Activated naive CD4-positive, alpha-beta T cell treated with anti-CD3 and anti-CD28 coated beads, Interleukin-2, amount 50 U/mL, for 24 hours (primary cell): ENCODE results near the gene NQO2.

Experiments used
- H3K27ac Mint-ChIP-seq: one replicate; pipeline ENCODE4 v1.8.0; 2021; ENCODE audit warnings: mild to moderate bottlenecking, mixed read lengths
- H3K27me3 Mint-ChIP-seq: one replicate; pipeline ENCODE4 v1.8.0; 2021; ENCODE audit warnings: mixed read lengths
- H3K36me3 Mint-ChIP-seq: one replicate; pipeline ENCODE4 v1.8.0; 2021; ENCODE audit warnings: mixed read lengths
- H3K4me1 Mint-ChIP-seq: one replicate; pipeline ENCODE4 v1.8.0; 2021; ENCODE audit warnings: mixed read lengths
- H3K4me3 Mint-ChIP-seq: one replicate; pipeline ENCODE4 v1.8.0; 2021; ENCODE audit warnings: mild to moderate bottlenecking, mixed read lengths
- H3K9me3 Mint-ChIP-seq: one replicate; pipeline ENCODE4 v1.8.0; 2021; ENCODE audit warnings: mixed read lengths

The NQO2 gene, protein sequence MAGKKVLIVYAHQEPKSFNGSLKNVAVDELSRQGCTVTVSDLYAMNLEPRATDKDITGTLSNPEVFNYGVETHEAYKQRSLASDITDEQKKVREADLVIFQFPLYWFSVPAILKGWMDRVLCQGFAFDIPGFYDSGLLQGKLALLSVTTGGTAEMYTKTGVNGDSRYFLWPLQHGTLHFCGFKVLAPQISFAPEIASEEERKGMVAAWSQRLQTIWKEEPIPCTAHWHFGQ

GRCh38 chr6:2999618-3000557 is at the start of gene NQO2:
Gene NQO2, plus strand, starts transcription at chr6:2999894. Its CDS starts 6,659 bp downstream, at chr6:3006553.
- Mint-ChIP-seq H3K27ac (peak within 1 kb of the TSS; percentile 86), H3K27me3 (no peaks in the 10 kb centered on the region), H3K36me3 (no peaks in the 10 kb centered on the region), H3K9me3 (no peaks in the 10 kb centered on the region), H3K4me3 (peak within 1 kb of the TSS; percentile 90), H3K4me1 (peaks cover 21% of the 10 kb centered on the region)

GRCh38 chr6:2950713-2951112 is 49.0 kb upstream of the NQO2 start:
- H3K9me3 Mint-ChIP-seq = no peaks in the 10 kb centered on the region
- no peaks in the 10 kb centered on the region for H3K27me3 Mint-ChIP-seq
- H3K36me3 Mint-ChIP-seq = peaks cover 5% of the 10 kb centered on the region
- H3K4me3 Mint-ChIP-seq = no peak overlapping the region
- no peak overlapping the region for H3K27ac Mint-ChIP-seq
- H3K4me1 Mint-ChIP-seq = peaks cover 13% of the 10 kb centered on the region

- H3K36me3 Mint-ChIP-seq = peaks cover 5% of the 10 kb centered on the region
- H3K27me3 Mint-ChIP-seq = no peaks in the 10 kb centered on the region
- H3K4me1 Mint-ChIP-seq = peaks cover 13% of the 10 kb centered on the region
- no peak overlapping the region for H3K4me3 Mint-ChIP-seq
- H3K27ac Mint-ChIP-seq = peak overlapping the region; percentile 32
- no peaks in the 10 kb centered on the region for H3K9me3 Mint-ChIP-seq
These were observed 48.0 kb upstream of the NQO2 start for GRCh38 chr6:2951728-2952127.

DNA sequence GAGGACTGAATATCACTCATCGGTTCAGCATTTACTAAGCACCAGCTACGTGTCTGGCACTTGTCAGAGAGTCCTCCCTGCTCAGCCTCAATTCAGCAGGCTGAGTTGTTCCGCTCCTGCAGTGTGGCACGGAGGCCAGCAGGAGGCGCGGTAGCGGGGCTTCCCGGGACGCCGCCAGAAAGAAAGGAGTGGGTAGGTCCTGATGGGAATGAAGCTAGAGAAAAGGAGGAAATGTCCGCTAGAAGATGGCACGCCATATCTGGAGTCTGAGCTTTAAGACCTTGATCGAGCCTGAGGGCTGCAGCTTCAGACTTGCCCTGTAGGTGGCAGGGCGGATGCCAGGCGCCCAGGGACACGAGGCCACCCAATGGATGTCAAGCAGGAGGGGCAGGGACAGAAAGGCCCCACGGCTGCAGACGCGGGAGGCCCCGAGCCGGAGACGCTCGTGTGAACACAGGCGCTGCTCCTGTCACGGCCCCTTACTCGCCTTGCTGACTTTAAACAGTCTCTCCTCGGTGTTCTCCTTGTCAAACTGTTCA is 47.1 kb upstream of the NQO2 start:
- Mint-ChIP-seq H3K9me3 (no peaks in the 10 kb centered on the region), H3K4me3 (peak overlapping the region; percentile 23), H3K27ac (peak overlapping the region; percentile 27), H3K4me1 (peaks cover 15% of the 10 kb centered on the region), H3K36me3 (peaks cover 5% of the 10 kb centered on the region), H3K27me3 (no peaks in the 10 kb centered on the region)

- H3K4me1 Mint-ChIP-seq = peaks cover 20% of the 10 kb centered on the region
- H3K4me3 Mint-ChIP-seq = no peak overlapping the region
- peaks cover 2% of the 10 kb centered on the region for H3K36me3 Mint-ChIP-seq
- H3K27ac Mint-ChIP-seq = no peak overlapping the region
- H3K9me3 Mint-ChIP-seq = no peaks in the 10 kb centered on the region
- no peaks in the 10 kb centered on the region for H3K27me3 Mint-ChIP-seq
These were observed 46.6 kb upstream of the NQO2 start for GRCh38 chr6:2953098-2953497.

- no peaks in the 10 kb centered on the region for H3K36me3 Mint-ChIP-seq
- H3K27me3 Mint-ChIP-seq = no peaks in the 10 kb centered on the region
- peaks cover 23% of the 10 kb centered on the region for H3K4me1 Mint-ChIP-seq
- no peaks in the 10 kb centered on the region for H3K9me3 Mint-ChIP-seq
- H3K27ac Mint-ChIP-seq = no peak overlapping the region
- no peak overlapping the region for H3K4me3 Mint-ChIP-seq
These were observed 42.6 kb upstream of the NQO2 start for GRCh38 chr6:2956930-2957685.

GRCh38 chr6:2957696-2958330 is 41.9 kb upstream of the NQO2 start:
- Mint-ChIP-seq H3K27ac (no peak overlapping the region), H3K4me3 (no peak overlapping the region)

DNA sequence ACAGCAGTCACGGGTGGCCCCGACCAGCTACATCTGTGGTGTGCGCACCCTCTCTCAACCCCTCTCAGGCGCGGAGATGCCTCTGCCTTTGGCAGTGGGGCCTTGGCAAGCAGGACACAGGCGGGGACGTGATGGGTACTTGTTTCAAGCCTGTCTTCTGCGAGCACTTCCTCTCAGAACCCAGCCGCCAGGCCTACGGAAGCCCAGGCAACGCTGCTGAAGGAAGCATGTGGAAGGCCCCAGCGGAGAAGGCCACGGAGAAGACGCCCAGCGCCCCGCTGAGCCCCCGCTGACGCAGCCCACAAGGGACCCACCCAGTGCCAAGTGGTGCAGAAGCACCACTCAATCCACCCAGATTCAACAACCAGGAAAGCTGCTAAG is 41.4 kb upstream of the NQO2 start:
- H3K4me3 Mint-ChIP-seq = no peak overlapping the region
- H3K27me3 Mint-ChIP-seq = no peaks in the 10 kb centered on the region
- no peak overlapping the region for H3K27ac Mint-ChIP-seq
- no peaks in the 10 kb centered on the region for H3K36me3 Mint-ChIP-seq
- peaks cover 20% of the 10 kb centered on the region for H3K4me1 Mint-ChIP-seq
- no peaks in the 10 kb centered on the region for H3K9me3 Mint-ChIP-seq

More at GRCh38 chr6:2957696-2958330, 41.9 kb upstream of the NQO2 start:
- Mint-ChIP-seq H3K27me3 (no peaks in the 10 kb centered on the region), H3K4me1 (peaks cover 20% of the 10 kb centered on the region), H3K9me3 (no peaks in the 10 kb centered on the region), H3K36me3 (no peaks in the 10 kb centered on the region)

- Mint-ChIP-seq H3K36me3 (no peaks in the 10 kb centered on the region), H3K9me3 (no peaks in the 10 kb centered on the region), H3K27me3 (no peaks in the 10 kb centered on the region), H3K27ac (no peak overlapping the region), H3K4me3 (no peak overlapping the region), H3K4me1 (peaks cover 20% of the 10 kb centered on the region)
These were observed 40.9 kb upstream of the NQO2 start for GRCh38 chr6:2958776-2959175.

DNA sequence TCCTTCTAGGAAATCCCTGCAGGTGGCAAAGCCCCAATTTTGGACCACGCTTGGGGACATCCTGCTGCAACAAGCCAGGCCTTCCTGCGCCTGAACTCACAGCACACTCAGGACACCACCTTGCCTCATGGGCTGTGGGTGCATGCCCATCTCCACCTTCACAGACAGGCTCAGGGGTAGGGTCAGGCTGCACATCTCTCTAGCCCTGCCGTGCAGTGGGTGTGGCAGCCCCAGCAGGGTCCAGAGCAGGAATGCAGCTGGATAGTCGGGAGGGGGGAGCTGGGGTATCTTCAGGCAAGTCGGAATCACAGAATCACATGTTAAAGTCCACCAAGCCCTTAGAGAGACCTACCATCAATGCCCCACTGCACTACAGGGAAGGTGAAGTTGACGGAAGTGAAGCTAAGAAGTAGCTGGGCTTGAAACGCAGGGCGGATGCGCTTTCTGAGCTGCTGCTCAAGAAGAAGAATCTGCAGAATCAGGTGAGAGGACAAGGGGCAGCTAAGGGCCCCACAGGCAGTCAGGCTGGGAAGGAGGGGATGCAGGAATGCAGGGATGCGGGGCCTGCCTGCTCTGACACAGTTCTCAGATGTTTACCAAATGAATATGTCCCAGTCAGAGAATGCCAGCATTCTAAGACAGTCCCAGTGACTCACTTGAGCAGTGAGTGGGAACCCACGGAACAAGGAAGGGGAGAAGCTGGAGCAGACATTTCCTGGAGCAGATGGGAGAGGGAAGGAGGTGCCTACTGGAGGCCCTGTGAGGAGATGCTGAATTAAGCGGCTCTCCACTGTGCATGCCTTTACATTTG is 39.6 kb upstream of the NQO2 start:
- H3K4me1 Mint-ChIP-seq = peaks cover 21% of the 10 kb centered on the region

DNA sequence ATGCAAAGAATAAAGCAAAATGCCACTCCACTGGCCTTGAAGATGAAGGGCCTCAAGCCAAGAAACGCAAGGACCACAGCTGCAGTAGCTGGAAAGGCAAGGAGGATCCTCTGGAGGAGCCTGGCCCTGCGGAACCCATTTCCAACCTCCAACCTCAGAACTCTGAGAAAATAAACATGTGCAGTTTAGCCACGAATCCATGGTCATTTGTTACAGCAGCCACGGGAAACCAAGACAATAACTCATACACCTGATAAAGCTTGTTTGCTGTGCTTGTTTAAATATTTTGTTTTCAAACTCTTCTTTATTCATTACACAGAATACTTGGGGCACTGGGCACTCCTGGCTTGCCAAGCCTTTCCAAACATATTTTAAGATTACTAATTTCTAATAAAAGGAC is 38.8 kb upstream of the NQO2 start:
- Mint-ChIP-seq H3K9me3 (no peaks in the 10 kb centered on the region), H3K4me3 (no peak overlapping the region), H3K27me3 (no peaks in the 10 kb centered on the region), H3K36me3 (no peaks in the 10 kb centered on the region), H3K27ac (no peak overlapping the region), H3K4me1 (peaks cover 25% of the 10 kb centered on the region)

More for the DNA sequence above, 39.6 kb upstream of the NQO2 start:
- H3K9me3 Mint-ChIP-seq = no peaks in the 10 kb centered on the region
- no peak overlapping the region for H3K4me3 Mint-ChIP-seq
- H3K27ac Mint-ChIP-seq = no peak overlapping the region
- H3K27me3 Mint-ChIP-seq = no peaks in the 10 kb centered on the region
- H3K36me3 Mint-ChIP-seq = no peaks in the 10 kb centered on the region

DNA sequence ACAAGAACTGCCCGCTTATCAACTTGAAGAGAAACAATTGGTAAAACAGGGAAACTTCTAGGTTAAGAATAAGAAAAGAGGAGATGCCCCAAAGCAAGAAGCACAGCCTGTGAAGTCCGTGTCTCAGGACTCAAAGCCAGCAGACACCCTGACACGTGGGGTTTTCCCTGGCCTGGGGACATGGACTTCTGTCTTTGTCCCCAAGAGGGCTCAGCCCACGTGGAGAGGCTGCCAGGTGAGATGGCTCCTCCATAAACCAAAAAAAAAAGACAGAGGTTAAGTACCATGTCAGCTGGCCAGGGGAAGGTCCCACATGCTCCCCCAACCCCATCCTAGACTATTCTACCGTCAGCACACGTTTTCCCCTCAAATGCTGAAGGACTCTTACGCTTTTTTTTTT is 38.2 kb upstream of the NQO2 start:
- Mint-ChIP-seq H3K36me3 (no peaks in the 10 kb centered on the region), H3K4me1 (peaks cover 31% of the 10 kb centered on the region), H3K27me3 (no peaks in the 10 kb centered on the region), H3K27ac (no peak overlapping the region), H3K9me3 (no peaks in the 10 kb centered on the region), H3K4me3 (no peak overlapping the region)

DNA sequence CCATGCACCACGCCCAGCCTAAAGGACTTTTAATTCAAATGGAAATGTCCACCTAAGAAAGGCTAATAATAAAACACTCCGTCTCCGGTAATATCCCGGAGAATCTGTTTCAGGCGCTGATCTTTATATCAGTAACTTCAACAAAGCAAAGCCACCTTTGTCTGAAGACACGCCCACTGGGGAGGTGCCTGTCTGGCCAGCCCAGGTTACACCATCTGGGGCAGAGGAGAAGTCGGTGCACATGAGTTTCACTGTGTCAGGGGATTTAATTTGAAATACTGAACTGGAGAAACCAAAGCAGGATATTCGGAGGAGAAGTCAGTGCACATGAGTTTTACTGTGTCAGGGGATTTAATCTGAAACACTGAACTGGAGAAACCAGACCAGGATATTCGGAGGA is 37.7 kb upstream of the NQO2 start:
- Mint-ChIP-seq H3K4me1 (peaks cover 32% of the 10 kb centered on the region), H3K36me3 (no peaks in the 10 kb centered on the region), H3K27me3 (no peaks in the 10 kb centered on the region), H3K9me3 (no peaks in the 10 kb centered on the region), H3K27ac (no peak overlapping the region), H3K4me3 (no peak overlapping the region)

- Mint-ChIP-seq H3K4me1 (peaks cover 35% of the 10 kb centered on the region), H3K9me3 (no peaks in the 10 kb centered on the region), H3K36me3 (no peaks in the 10 kb centered on the region), H3K27me3 (no peaks in the 10 kb centered on the region), H3K27ac (no peak overlapping the region), H3K4me3 (no peak overlapping the region)
These were observed 37.1 kb upstream of the NQO2 start for GRCh38 chr6:2962636-2963035.
